B cell (primary cell): ENCODE results near the gene MUC22. TPM values are rescaled to one million over a fixed set of nuclear protein-coding genes. Genes with fewer than 3 reads are reported as not detected.

ENCODE experiments used
- ATAC-seq: fragments of 200-7000 bp; cut with Tn5 transposase; one replicate; pipeline ENCODE4 v1.10.0; 2021; ENCODE audit warnings: low read depth, mild to moderate bottlenecking, moderate number of reproducible peaks, moderate library complexity
- CTCF ChIA-PET: fragments of 350-600 bp; sonication (Branson Sonifier 250); formaldehyde crosslinking; loops from one replicate; lab custom pipeline; 2021; ENCODE audit warnings: antibody characterized with exemption, inconsistent platforms; lab: Charles Lee
- POLR2A ChIA-PET: fragments of 350-600 bp; sonication (Branson Sonifier 250); formaldehyde crosslinking; loops from one replicate; lab custom pipeline; 2021; ENCODE audit warnings: antibody characterized with exemption; lab: Charles Lee
- DNase-seq: peaks from one replicate; pipeline ENCODE4 v3.0.0; 2013
- H2AFZ ChIP-seq: 2 replicates; pipeline ENCODE4 v1.6.1; 2012; ENCODE audit warnings: mild to moderate bottlenecking, low read depth, low read length; ENCODE audit not compliant: insufficient read depth, poor library complexity, severe bottlenecking
- H3K27ac ChIP-seq, 2 donors: 1 replicate in 1 of 2; 2 replicates in 1 of 2; pipeline ENCODE4 v1.5.1; 2012 to 2013; ENCODE audit warnings: low read length in 2 of 2, mild to moderate bottlenecking in 2 of 2, moderate library complexity in 1 of 2
- H3K27me3 ChIP-seq, 4 experiments: fragments of 200-600 bp in 1 of 4; sonication (generic) in 1 of 4; replicated peaks in 1 of 4; 1 replicate in 2 of 4; 2 replicates in 2 of 4; pipeline versions ENCODE4 v1.6.1 to v1.7.0; 2013 to 2016; ENCODE audit warnings: low read length in 3 of 4, mild to moderate bottlenecking in 2 of 4, mixed read lengths in 1 of 4, moderate library complexity in 1 of 4; ENCODE audit not compliant: insufficient read depth in 4 of 4, control insufficient read depth in 3 of 4; ENCODE audit errors: control extremely low read depth in 1 of 4
- H3K36me3 ChIP-seq, 2 experiments: replicated peaks in 1 of 2; 1 replicate in 1 of 2; 2 replicates in 1 of 2; pipeline versions ENCODE4 v1.6.1 to v1.7.1; 2013; ENCODE audit warnings: low read length in 1 of 2; ENCODE audit not compliant: insufficient read depth in 2 of 2, control insufficient read depth in 1 of 2; ENCODE audit errors: control extremely low read depth in 1 of 2, extremely low read depth in 1 of 2
- H3K4me1 ChIP-seq, 2 donors: fragments of 200-600 bp in 1 of 2; sonication (generic) in 1 of 2; 1 replicate in 1 of 2; 2 replicates in 1 of 2; pipeline versions ENCODE4 v1.5.1 to v1.6.1; 2013 to 2017; ENCODE audit warnings: low read length in 2 of 2; ENCODE audit not compliant: control insufficient read depth in 2 of 2, insufficient read depth in 2 of 2
- H3K4me2 ChIP-seq: replicated peaks from 2 replicates; pipeline ENCODE3; 2012; ENCODE audit warnings: mild to moderate bottlenecking, low read depth, low read length; ENCODE audit not compliant: poor library complexity, severe bottlenecking
- H3K4me3 ChIP-seq, 5 experiments: fragments of 200-600 bp in 1 of 5; sonication (generic) in 1 of 5; 1 replicate in 3 of 5; 2 replicates in 2 of 5; pipeline versions ENCODE4 v1.5.1 to v1.7.0; 2011 to 2016; ENCODE audit warnings: low read length in 4 of 5, mild to moderate bottlenecking in 4 of 5, low read depth in 2 of 5, control low read depth in 1 of 5, moderate library complexity in 1 of 5; ENCODE audit not compliant: insufficient read depth in 1 of 5; ENCODE audit errors: control extremely low read depth in 1 of 5, extremely low read depth in 1 of 5
- H3K79me2 ChIP-seq: fragments of 200-600 bp; sonication (generic); one replicate; pipeline ENCODE4 v1.6.0; 2016; ENCODE audit warnings: low read length; ENCODE audit not compliant: control insufficient read depth, insufficient read depth
- H3K9ac ChIP-seq: fragments of 200-600 bp; sonication (generic); 2 replicates; pipeline ENCODE4 v1.6.1; 2017; ENCODE audit warnings: mild to moderate bottlenecking, low read length, moderate library complexity
- H3K9me3 ChIP-seq, 3 donors: one replicate each; pipeline versions ENCODE4 v1.6.1 to v1.7.1; 2013; ENCODE audit warnings: low read length in 2 of 3; ENCODE audit not compliant: control insufficient read depth in 2 of 3, insufficient read depth in 1 of 3; ENCODE audit errors: control extremely low read depth in 1 of 3
- H4K20me1 ChIP-seq: 2 replicates; pipeline ENCODE4 v1.6.0; 2012; ENCODE audit warnings: mild to moderate bottlenecking, low read length; ENCODE audit not compliant: insufficient read depth, control insufficient read depth, poor library complexity, severe bottlenecking
- H3K27ac Mint-ChIP-seq: one replicate; pipeline ENCODE4 v1.8.0; 2021; ENCODE audit warnings: mixed read lengths
- H3K27me3 Mint-ChIP-seq: one replicate; pipeline ENCODE4 v1.8.0; 2021; ENCODE audit warnings: mixed read lengths
- H3K4me1 Mint-ChIP-seq: one replicate; pipeline ENCODE4 v1.8.0; 2021; ENCODE audit warnings: mixed read lengths
- H3K4me3 Mint-ChIP-seq: one replicate; pipeline ENCODE4 v1.8.0; 2021; ENCODE audit warnings: mixed read lengths
- H3K9me3 Mint-ChIP-seq: one replicate; pipeline ENCODE4 v1.8.0; 2022; ENCODE audit warnings: mixed read lengths; ENCODE audit not compliant: insufficient read depth
- CTCF ChIP-seq: fragments of 200-600 bp; IDR thresholded peaks from one replicate; pipeline ENCODE4 v1.8.0; 2022; ENCODE audit warnings: antibody characterized with exemption, mild to moderate bottlenecking
- EZH2 ChIP-seq: IDR thresholded peaks from 2 replicates; pipeline ENCODE4 v1.6.1; 2012; ENCODE audit warnings: borderline replicate concordance, low read depth, mild to moderate bottlenecking, moderate library complexity, low read length; ENCODE audit not compliant: insufficient read depth, poor library complexity, severe bottlenecking
- WGBS: methylation state at CpG from one replicate; pipeline ENCODE4 v1.1.5; 2013; ENCODE audit warnings: missing lambda C conversion rate; ENCODE audit not compliant: insufficient coverage; 5-methylcytosine and 5-hydroxymethylcytosine counted together
- intact Hi-C: fragments of 100-400 bp; cut with micrococcal nuclease; formaldehyde crosslinking; loops from one replicate; pipeline ENCODE4 v1.10.0; 2022
- polyA plus RNA-seq: library from polyadenylated mRNA; depleted of rRNA; stranded (reverse); fragments of >200 nt; gene quantifications from 2 replicates; pipeline ENCODE4 v1.2.3, GENCODE V29; 2012
- total RNA-seq, 2 donors: library from RNA; stranded (reverse); fragments of 120-200 nt in 1 of 2; gene quantifications; 1 replicate in 1 of 2; 2 replicates in 1 of 2; pipeline versions ENCODE4 v1.2.3 to v1.2.4, GENCODE V29; 2013 to 2022

The MUC22 gene
- total and polyA plus RNA-seq, 2 donors (not counting 1 experiment from before 2014, with no cell fraction given) = not detected

- H3K4me2 ChIP-seq = no peak overlapping the region
- no peaks in the 10 kb centered on the region for H3K79me2 ChIP-seq
- no peaks in the 10 kb centered on the region for H3K36me3 ChIP-seq
- no peak overlapping the region for H3K4me3 ChIP-seq
- H3K4me3 Mint-ChIP-seq = no peak overlapping the region
- TF ChIP-seq EZH2 (no peak), CTCF (no peak)
- H3K27me3 Mint-ChIP-seq = peaks cover 39% of the 10 kb centered on the region
- WGBS = 93% methylated on average over 6 of the region's 8 CpGs
- H3K9me3 ChIP-seq = no peaks in the 10 kb centered on the region
- POLR2A ChIA-PET = no interaction called here
- H3K9me3 Mint-ChIP-seq = no peaks in the 10 kb centered on the region
- no peak overlapping the region for H2AFZ ChIP-seq
- H3K27ac Mint-ChIP-seq = no peak overlapping the region
- peaks cover 4% of the 10 kb centered on the region for H3K4me1 Mint-ChIP-seq
- DNase-seq (no peak), ATAC-seq (no peak)
- CTCF ChIA-PET = interaction anchor here (1.1 kb wide), 1 partner anchor 52 kb away, joined by 3 read pairs; no protein-coding TSS in a partner anchor
- no peak overlapping the region for H3K27ac ChIP-seq
- H3K9ac ChIP-seq = no peak overlapping the region
- intact Hi-C loops = no loop called here
- H3K27me3 ChIP-seq = peaks cover 0 to 5% (median 0%) of the 10 kb centered on the region in 4 experiments
- H3K4me1 ChIP-seq = no peaks in the 10 kb centered on the region
- H4K20me1 ChIP-seq = no peaks in the 10 kb centered on the region
Measured at GRCh38 chr6:31007694-31008093, 2.6 kb upstream of the MUC22 start.

DNA sequence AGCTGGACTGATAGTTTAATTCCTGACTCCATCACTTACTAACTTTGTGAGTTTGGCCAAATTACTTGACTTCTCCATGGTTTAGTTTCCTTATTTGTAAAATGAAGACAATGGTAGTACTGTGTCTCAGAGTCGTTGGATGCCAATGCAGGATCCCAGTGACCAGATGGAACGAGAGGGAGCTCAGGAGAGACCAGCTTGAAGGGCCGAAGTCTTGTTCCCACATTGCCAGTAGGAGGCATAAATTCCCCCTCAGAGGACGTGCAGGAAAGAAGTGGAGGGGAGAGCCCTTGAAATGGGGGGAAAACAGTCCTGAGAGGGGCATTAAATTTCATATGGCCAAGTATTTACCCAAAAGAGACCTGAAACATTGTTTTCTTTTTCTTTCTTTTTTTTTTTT, 2.1 kb upstream of the MUC22 start:
- Histone ChIP-seq H3K36me3 (no peaks in the 10 kb centered on the region), H3K4me1 (no peaks in the 10 kb centered on the region), H3K79me2 (no peaks in the 10 kb centered on the region), H3K9me3 (no peaks in the 10 kb centered on the region), H3K4me3 (no peak overlapping the region), H2AFZ (no peak overlapping the region), H3K27ac (no peak overlapping the region), H3K9ac (no peak overlapping the region), H3K27me3 (peaks cover 0 to 9% (median 0%) of the 10 kb centered on the region in 4 experiments), H3K4me2 (no peak overlapping the region), H4K20me1 (no peaks in the 10 kb centered on the region)
- intact Hi-C loops = no loop called here
- Mint-ChIP-seq H3K9me3 (no peaks in the 10 kb centered on the region), H3K27ac (no peak overlapping the region), H3K4me3 (no peak overlapping the region), H3K4me1 (peaks cover 4% of the 10 kb centered on the region), H3K27me3 (peaks cover 41% of the 10 kb centered on the region)
- ChIA-PET POLR2A (no interaction called here), CTCF (interaction anchor here (1.1 kb wide), 1 partner anchor 53 kb away, joined by 3 read pairs; no protein-coding TSS in a partner anchor)
- 78% methylated on average over 3 of the region's 4 CpGs for WGBS
- no peak for DNase-seq
- TF ChIP-seq CTCF (no peak), EZH2 (no peak)
- no peak for ATAC-seq
